GM18517 (cell line): Measurements from ENCODE around the gene LCN10.

Experiments used
- ATAC-seq: cut with Tn5 transposase; IDR thresholded peaks from one replicate; pipeline ENCODE4 v1.9.1; 2021; ENCODE audit warnings: mild to moderate bottlenecking, moderate library complexity; ENCODE audit not compliant: unreplicated experiment

The LCN10 gene

DNA sequence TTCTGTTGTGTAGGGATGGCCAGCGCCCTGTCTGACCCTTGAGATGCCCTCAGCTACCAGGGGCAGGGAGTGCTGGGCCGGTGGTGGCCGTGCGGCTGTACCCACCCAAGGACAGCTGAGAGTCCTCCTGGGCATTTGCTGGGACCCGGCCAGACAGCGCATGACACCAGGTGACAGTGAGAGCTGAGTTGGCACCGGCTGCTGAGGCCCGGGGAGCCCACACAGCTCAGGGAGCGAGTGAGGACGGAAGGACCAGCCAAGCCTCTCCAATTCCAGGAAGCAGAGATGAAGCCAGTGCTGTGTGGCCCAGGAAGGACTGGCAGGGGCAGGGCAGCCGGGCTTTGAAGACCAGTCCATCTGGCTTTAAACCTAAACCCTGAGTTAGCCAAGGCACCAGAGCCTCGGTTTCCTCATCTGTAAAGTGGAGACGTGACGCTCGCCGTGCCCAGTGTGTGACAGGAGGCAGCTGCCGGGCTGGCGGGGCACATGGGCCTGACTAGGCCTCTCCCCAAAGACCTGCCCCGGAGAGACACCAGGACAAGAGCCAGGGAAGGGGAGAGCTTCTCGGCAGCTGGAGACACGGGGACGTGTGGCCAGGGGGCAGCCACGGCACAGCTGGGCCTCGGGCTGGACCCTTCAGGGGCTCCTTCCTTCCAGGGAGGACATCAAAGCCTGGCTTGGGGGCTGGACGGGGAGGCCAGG lies 52.5 kb downstream of the LCN10 start:
- ATAC-seq, result no peak

DNA sequence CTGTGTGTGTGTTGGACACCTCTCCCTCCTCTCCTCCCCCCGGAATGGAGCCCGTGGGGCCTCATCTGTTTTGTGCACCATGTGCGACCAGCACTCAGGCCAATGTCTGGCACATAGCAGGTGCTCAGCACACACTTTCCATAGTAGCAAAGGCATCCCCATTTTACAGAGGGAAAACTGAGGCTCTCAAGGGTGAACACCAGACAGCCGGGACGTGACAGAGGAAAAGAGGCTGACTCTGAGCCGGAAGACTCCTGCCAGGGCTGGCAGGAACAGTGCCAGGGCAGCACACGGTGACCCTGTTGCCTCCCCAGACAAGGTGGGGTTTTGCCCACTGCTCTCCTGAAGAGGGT lies 53.7 kb downstream of the LCN10 start:
- ATAC-seq, result no peak

DNA sequence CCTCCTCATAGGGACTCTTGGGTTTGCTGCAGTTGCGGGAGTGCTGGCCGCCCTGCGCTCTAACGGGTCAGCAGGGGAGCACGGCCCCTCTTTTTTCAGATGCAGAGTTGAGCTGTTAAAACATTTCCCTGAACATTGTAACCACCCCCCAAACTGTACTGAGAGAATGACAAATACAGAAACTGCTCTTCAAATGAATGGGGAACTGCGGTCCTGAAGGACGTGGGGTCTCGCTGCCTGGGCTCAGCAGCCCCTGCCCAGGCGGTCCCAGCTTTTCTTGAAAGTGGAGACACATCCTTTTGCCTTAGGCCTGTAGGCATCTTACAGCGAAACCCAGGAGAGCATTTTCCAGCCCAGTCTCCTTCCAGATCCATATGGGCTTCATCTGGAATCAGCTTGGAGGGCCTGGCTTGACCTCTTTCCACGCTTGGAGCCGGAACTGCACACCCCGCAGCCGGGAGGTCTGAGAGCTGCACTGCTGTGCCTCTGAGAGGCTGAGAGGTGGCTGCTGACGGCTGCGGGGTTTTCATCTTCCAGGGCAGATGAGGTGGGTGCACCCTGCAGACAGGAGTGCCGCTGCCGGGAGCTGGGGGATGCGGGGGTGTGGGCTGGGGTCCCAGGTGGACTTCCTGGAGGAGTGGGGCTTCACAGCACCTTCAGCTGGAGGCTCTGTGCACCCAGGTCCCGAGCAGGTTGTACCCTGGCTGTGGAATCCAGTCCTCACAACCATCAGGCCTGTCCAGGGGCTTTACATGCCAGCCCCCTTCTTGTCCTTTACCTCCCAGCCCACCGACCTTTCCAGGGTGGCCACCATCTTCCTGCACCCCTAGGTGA lies 54.2 kb downstream of the LCN10 start:
- ATAC-seq, result no peak
